Measurements from ENCODE around the gene EPHB1.

Gene EPHB1

GRCh38 chr3:134885877-134886621 lies 91.0 kb downstream of the EPHB1 start:
- no peak for DNase-seq

GRCh38 chr3:134886991-134887390 lies 91.9 kb downstream of the EPHB1 start:
- no peak for DNase-seq

- no peak for DNase-seq
These were observed 92.5 kb downstream of the EPHB1 start for GRCh38 chr3:134887536-134887935.

- DNase-seq, result no peak
These were observed 97.3 kb downstream of the EPHB1 start for GRCh38 chr3:134892326-134892725.

- no peak for DNase-seq
These were observed 97.7 kb downstream of the EPHB1 start for GRCh38 chr3:134892761-134893160.

GRCh38 chr3:134894533-134894932 lies 99.5 kb downstream of the EPHB1 start:
- DNase-seq, result no peak

GRCh38 chr3:134895181-134895580 lies 100.1 kb downstream of the EPHB1 start:
- DNase-seq, result no peak

- no peak for DNase-seq
These were observed 101.1 kb downstream of the EPHB1 start for GRCh38 chr3:134896141-134896540.

- no peak for DNase-seq
These were observed 101.6 kb downstream of the EPHB1 start for GRCh38 chr3:134896696-134897095.

- no peak for DNase-seq
These were observed 102.5 kb downstream of the EPHB1 start for GRCh38 chr3:134897391-134898141.

- DNase-seq, result peak; percentile 81
These were observed 103.2 kb downstream of the EPHB1 start for GRCh38 chr3:134898181-134898754.

GRCh38 chr3:134899786-134900185 lies 104.7 kb downstream of the EPHB1 start:
- DNase-seq, result no peak

- DNase-seq, result no peak
These were observed 105.4 kb downstream of the EPHB1 start for GRCh38 chr3:134900482-134900881.

- no peak for DNase-seq
These were observed 106.4 kb downstream of the EPHB1 start for GRCh38 chr3:134901461-134901860.

- no peak for DNase-seq
These were observed 108.8 kb downstream of the EPHB1 start for GRCh38 chr3:134903837-134904236.

- no peak for DNase-seq
These were observed 109.2 kb downstream of the EPHB1 start for GRCh38 chr3:134904241-134904771.

- DNase-seq, result no peak
These were observed 110.0 kb downstream of the EPHB1 start for GRCh38 chr3:134904776-134905646.

- DNase-seq, result no peak
These were observed 110.5 kb downstream of the EPHB1 start for GRCh38 chr3:134905647-134905935.

- no peak for DNase-seq
These were observed 113.2 kb downstream of the EPHB1 start for GRCh38 chr3:134908271-134908670.

- no peak for DNase-seq
These were observed 115.0 kb downstream of the EPHB1 start for GRCh38 chr3:134910026-134910425.

GRCh38 chr3:134911586-134912548 lies 116.8 kb downstream of the EPHB1 start:
- DNase-seq, result peak; percentile 33

Measured in NCI-H1694 (cell line).